22Rv1 (cell line): Measurements from ENCODE around the gene PHOX2A.

Source experiments
- H3K27ac ChIP-seq: fragments of 450-650 bp; 2 replicates; pipeline ENCODE4 v1.5.1; 2017
- CTCF ChIP-seq: fragments of 450-650 bp; IDR thresholded peaks from 2 replicates; pipeline ENCODE4 v1.5.1; 2017; ENCODE audit warnings: mild to moderate bottlenecking
- ZFX ChIP-seq: fragments of 450-650 bp; IDR thresholded peaks from 2 replicates; pipeline ENCODE4 v1.6.1; 2017; ENCODE audit warnings: antibody characterized with exemption, borderline replicate concordance

Gene PHOX2A

GRCh38 chr11:72228844-72229231 lies 15.1 kb downstream of the PHOX2A start:
- no peak overlapping the region for H3K27ac ChIP-seq
- TF ChIP-seq CTCF (no peak), ZFX (no peak)

- TF ChIP-seq ZFX (no peak), CTCF (no peak)
- no peak overlapping the region for H3K27ac ChIP-seq
Observed at GRCh38 chr11:72228229-72228843, 15.6 kb downstream of the PHOX2A start.

- H3K27ac ChIP-seq: no peak overlapping the region
- TF ChIP-seq ZFX: no peak
- TF ChIP-seq CTCF: no peak
Observed at GRCh38 chr11:72227316-72228228, 16.4 kb downstream of the PHOX2A start.

- H3K27ac ChIP-seq: peak overlapping the region; percentile 96
- no peak for TF ChIP-seq ZFX
- TF ChIP-seq CTCF: no peak
Observed at GRCh38 chr11:72226701-72227100, 17.3 kb downstream of the PHOX2A start.

GRCh38 chr11:72225411-72225951 lies 18.5 kb downstream of the PHOX2A start:
- H3K27ac ChIP-seq: peak overlapping the region; percentile 96
- TF ChIP-seq ZFX: no peak
- no peak for TF ChIP-seq CTCF

- peak within 1 kb of the TSS; percentile 96 for H3K27ac ChIP-seq
- no peak for TF ChIP-seq CTCF
- no peak for TF ChIP-seq ZFX
Observed at GRCh38 chr11:72224564-72225410, 19.2 kb downstream of the PHOX2A start, which contains the start of gene INPPL1. Gene INPPL1, plus strand, starts transcription at chr11:72224767. Its CDS starts 218 bp downstream, at chr11:72224985.
